HG02973 (cell line): Measurements from ENCODE around the gene GALNT10.

Experiments
- ATAC-seq: cut with Tn5 transposase; IDR thresholded peaks from one replicate; pipeline ENCODE4 v1.9.1; 2021; ENCODE audit warnings: moderate library complexity; ENCODE audit not compliant: unreplicated experiment

The GALNT10 gene

DNA sequence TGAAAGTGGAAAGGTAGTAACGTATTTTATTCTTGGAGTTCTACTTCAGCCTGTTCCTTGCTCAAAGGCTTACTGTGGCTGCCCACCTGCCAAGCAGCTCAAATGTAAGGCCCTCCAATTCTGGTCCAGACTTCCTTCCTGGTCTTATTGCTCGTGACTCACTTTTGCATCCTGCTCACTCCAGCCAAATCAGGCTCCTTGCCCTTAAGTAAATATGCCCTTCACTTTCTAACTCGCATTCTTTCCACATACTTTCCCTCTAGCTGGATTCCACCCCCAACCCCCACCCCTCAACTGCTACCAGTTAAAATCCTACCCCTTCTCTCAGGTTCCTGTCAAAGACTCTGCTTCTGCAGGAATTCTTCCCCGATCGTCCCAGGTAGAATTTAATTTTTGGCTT is 96.6 kb downstream of the GALNT10 start:
- no peak for ATAC-seq

DNA sequence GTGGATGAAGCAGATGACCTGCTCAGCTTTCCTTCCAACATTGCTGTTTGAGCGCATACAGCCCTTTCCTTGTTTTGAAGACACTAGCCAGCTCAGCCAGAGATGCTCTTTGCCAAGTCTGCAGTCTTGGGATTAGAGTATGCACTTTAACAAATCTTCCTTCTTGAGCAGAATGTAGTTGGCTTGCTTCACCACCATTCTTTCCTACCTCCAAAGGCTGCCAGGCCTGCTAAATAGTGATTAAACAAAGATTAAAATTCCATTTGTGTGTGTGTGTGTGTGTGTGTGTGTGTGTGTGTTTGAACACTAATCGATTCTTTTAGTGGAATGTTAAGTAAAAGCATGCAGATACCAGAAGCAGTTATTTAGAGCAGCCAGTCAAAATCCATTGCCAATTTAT is 97.6 kb downstream of the GALNT10 start:
- no peak for ATAC-seq

DNA sequence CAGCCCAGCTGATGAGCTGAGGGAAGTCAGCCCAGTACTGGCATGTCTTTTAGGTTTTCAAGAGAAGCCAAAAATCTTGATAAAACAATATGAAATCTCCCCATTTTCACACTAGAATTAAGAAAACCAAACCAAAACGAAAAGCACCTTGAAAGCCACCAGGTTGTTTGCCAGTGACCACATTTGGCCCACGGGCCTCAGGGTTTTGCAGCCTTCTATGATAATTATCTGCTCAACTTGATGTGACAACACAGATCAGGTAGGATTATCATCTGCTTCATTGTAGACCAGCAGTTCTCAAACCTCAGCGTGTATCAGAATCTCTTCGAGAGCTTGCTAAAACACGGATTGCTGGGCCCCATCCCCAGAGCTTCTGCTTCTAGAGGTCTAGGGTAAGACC is 101.4 kb downstream of the GALNT10 start:
- ATAC-seq, result no peak

DNA sequence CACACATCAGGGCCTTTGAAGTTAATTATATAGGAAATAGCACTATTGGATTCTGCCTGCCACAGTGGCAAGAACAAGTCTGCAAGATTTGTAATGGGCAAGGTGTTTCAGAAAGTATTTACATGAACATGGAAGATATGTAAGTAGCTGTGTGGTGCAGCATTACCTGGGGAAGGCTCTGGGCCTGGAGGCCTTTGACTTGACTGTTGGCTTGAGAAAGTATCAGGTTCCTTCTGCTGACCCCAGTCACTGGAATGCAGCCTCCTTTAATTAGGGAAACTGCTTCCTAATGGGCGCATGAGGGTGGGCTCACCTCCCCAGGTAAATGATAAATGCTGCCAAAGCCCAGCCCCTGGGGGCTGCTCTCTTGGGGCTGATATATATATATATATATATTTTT is 102.7 kb downstream of the GALNT10 start:
- no peak for ATAC-seq

- no peak for ATAC-seq
Observed at GRCh38 chr5:154295551-154295950, 105.0 kb downstream of the GALNT10 start.

- no peak for ATAC-seq
Observed at GRCh38 chr5:154296525-154297159, 106.1 kb downstream of the GALNT10 start.

DNA sequence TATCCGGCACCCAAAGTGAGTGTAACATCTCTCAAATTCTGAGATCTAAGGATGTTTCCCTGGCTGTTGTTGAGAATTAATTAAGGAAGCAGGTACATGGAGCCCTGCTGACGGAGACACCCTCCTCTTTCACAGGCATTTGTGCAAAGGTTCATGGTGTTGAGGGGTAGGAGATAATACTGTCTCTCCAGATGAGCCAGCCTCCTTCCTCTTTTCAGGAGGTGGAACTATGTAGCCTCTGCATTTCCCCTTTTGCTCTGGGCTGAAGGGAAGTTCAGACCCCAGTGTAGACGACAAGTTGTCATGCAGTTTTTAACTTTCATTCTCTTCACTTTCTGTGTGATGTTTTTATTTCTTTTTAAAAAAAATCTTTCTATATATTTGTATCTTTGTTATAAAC is 107.5 kb downstream of the GALNT10 start:
- no peak for ATAC-seq

DNA sequence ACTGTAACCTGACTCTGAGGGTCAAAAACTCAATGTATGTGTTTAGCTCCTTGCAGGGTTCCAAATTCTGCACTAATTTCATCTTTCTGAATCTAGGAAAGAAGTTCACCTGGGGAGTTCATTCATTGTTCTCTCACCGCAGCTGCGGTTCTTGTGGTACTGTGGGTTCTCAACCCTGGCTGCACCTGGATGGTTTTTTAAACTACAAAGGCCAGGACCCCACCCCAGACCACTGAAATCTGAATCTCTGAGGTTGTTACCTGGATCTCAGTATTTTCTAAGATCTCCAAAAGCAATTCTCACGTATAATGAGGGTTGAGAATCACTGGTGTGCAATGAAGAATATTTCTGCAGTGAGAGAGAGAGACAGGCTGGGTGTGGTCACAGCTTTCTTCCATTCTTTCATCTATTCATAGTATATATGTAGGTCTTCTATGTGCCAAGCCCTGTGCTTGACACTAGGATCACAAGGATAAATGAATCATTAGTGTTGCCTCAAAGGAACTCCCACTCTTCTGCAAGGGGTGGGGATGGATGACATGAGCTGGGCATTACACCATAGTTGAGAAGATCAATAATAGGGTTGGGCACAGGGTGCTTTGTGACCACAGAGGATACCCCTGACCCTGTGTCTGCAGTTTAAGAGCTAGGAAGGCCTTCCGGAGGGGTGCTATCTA is 109.8 kb downstream of the GALNT10 start:
- ATAC-seq, result no peak

GRCh38 chr5:154301726-154302125 is 111.2 kb downstream of the GALNT10 start:
- no peak for ATAC-seq

GRCh38 chr5:154302161-154302560 is 111.6 kb downstream of the GALNT10 start:
- no peak for ATAC-seq

DNA sequence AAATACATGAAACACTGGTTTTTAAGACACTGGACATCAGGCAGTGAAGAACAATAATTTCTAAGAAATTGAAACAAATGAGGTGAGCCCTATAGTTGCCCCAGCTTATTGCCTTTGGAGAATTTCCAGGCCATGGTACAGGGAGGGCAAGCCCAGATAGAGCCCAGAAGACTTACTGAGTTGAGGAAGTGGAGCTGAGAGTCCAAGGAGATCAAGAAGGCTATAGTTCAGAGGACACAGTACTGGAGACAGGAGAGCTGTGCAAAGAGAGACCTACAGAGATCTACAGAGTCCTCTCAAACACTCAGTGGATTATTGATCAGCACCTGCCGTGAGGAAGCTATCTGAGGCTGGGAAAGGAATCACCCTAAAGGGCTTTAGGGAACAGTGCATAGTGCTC is 112.6 kb downstream of the GALNT10 start:
- ATAC-seq, result no peak

GRCh38 chr5:154308443-154309370 is 118.2 kb downstream of the GALNT10 start:
- no peak for ATAC-seq

DNA sequence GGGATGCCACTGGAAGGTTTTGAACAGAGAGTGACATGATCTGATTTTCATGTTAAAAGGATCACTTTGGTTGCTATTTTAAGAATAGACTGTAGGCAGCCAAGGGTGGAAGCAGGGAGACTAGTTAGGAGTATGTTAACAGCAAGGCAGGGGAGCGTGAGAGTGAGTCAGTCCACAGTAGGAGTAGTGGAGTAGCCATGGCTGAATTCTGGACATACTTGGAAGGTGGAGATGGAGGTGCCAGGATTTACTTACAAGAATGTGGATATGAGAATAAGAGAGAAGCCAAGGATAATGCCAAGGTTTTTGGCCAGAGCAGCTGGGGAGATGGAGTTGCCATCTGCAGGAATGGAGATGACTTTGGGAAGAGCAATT is 118.8 kb downstream of the GALNT10 start:
- no peak for ATAC-seq

GRCh38 chr5:154309805-154310204 is 119.3 kb downstream of the GALNT10 start:
- no peak for ATAC-seq

- no peak for ATAC-seq
Observed at GRCh38 chr5:154311362-154311761, 120.8 kb downstream of the GALNT10 start.

DNA sequence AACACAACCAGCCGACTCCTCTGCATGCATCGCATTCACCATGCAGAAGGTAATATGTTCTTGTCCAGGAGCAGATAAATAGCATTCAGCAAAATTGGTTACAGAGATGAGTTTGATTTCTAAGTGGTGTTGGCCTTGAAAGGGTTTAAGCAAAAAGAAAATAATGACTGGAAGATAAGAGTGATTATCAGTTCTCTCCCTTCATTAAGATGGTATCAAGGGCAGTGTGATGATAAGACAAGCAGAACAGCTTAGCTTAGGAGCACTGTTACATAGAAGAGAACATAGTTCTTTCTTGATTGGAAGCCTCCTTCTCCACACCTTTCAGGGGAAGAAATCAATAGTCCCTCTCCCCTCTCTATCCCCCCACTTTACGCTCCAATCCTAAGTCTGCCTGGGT is 121.5 kb downstream of the GALNT10 start:
- no peak for ATAC-seq

DNA sequence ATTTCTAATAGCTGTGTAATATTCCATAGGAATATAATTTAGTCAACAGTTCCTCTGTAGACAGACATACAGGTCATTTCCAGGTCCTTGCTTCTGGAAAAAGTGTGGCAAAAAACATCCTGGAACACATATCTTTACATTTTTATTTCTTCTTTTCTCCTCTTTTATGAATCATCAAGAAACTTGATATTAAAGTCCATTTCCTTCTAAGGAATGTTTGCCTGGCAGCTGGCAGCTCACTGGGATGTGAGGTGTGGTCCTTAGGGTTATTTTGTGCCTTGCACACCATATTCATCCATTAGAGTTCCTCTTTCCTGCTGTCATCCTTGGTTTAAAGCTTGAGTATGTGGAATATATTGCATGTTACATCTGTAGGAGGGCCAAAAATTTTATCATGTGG is 122.0 kb downstream of the GALNT10 start:
- ATAC-seq, result no peak

DNA sequence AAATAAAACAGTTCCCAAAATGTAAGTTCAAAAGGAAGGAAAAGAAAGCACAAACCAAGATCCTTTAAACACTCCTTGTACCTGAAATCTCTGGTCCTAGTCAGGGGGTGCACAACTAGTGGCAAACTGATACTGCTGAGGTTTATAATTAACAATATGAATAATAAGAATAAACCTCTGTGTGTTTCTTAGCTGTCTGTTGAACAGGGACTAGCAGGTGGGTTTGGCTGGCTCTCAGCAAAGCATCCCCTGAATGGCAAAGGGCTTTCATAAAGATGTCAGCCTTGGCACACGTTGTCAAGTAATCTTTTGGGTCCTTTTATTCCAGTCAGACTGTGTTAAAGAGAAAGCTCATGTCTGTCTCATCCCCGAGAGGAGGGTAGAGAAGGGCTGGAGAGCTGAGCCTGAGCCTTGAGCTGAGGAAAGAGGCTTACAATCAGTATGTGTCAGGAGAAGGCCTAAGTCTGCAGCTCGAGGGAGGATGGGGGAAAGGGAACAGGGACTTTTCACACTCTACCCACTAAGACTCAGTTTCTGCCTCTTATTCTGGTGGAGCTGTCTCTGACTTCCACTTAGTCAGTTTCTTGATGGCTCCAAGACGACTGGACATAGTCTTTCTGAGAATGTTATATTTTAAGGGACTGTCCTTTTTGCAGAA is 123.0 kb downstream of the GALNT10 start:
- ATAC-seq, result peak; percentile 41

- no peak for ATAC-seq
Observed at GRCh38 chr5:154315196-154315595, 124.7 kb downstream of the GALNT10 start.

DNA sequence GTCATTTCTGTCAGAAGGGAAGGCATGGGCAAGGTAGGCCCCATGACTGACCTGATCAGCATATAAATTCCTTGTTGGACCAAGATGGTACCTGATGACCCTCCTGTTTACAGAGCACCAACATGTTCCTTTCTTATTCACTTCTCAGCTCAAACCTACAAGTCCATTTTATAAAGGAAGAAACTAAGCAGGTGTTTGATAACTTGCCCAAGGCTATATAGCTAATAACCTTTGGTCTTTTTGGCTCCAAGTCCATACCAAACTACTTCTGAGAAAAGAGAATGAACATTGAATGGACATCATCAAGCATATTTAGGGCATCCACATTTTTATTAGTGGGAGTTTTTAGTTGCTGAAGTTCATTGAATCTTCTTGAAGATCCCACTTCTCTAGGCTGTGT is 125.2 kb downstream of the GALNT10 start:
- no peak for ATAC-seq

DNA sequence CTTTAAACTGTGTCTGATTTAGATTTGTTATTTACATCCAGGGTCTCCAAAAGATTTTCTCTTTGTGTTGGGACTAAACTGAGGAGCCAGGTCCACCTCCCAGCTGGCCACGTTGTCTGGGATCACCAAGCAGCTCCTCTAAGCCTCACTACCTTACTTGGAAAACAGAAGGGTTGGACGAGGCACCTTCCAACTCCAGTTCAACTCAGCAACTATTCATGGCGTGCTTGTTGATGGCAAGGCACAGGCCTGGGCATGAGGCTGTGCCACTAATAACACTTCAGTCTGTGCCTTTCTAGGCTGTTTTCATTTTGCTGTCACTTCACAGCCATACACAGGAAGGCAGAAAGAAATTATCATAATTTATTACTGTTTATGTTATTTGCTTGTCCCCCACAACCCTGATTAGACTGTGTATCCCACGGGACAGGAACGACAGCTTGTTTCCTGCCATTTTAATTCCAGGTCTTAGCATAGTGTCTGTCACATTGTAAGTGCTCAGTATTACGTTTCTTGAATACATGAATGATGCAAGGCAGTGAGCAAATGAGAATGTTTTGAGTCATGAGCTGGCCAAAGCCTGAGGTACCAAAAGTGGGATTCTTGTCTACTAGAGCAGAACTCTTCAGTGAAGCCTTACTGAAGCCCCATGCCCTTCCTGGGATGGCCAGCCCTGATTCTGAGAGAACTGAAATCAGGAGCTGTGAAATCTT is 125.8 kb downstream of the GALNT10 start:
- ATAC-seq, result no peak
